Parathyroid adenoma (tissue), 2 donors: ENCODE measurements around the gene USP48.

Experiments used
- H2AFZ ChIP-seq: fragments of 300-600 bp; sonication (generic); one replicate; pipeline ENCODE4 v1.7.0; 2017; ENCODE audit warnings: antibody characterized with exemption, mild to moderate bottlenecking
- H3K27ac ChIP-seq: fragments of 300-600 bp; sonication (generic); one replicate; pipeline ENCODE4 v1.7.0; 2017
- H3K27me3 ChIP-seq: fragments of 300-600 bp; sonication (generic); one replicate; pipeline ENCODE4 v1.7.0; 2017; ENCODE audit warnings: low read length; ENCODE audit not compliant: control insufficient read depth, insufficient read depth
- H3K36me3 ChIP-seq: fragments of 300-600 bp; sonication (generic); one replicate; pipeline ENCODE4 v1.7.0; 2017; ENCODE audit warnings: low read length; ENCODE audit not compliant: control insufficient read depth, insufficient read depth
- H3K4me1 ChIP-seq: fragments of 300-600 bp; sonication (generic); one replicate; pipeline ENCODE4 v1.7.0; 2017; ENCODE audit warnings: control low read depth
- H3K4me2 ChIP-seq: fragments of 300-600 bp; sonication (generic); one replicate; pipeline ENCODE4 v1.7.0; 2017; ENCODE audit warnings: low read length
- H3K4me3 ChIP-seq: fragments of 300-600 bp; sonication (generic); one replicate; pipeline ENCODE4 v1.7.0; 2017; ENCODE audit warnings: low read depth, low read length
- H3K79me2 ChIP-seq: fragments of 300-600 bp; sonication (generic); one replicate; pipeline ENCODE4 v1.7.0; 2017; ENCODE audit warnings: control low read depth
- H3K9ac ChIP-seq: fragments of 300-600 bp; sonication (generic); one replicate; pipeline ENCODE4 v1.7.0; 2017; ENCODE audit warnings: mild to moderate bottlenecking
- H3K9me3 ChIP-seq: fragments of 300-600 bp; sonication (generic); one replicate; pipeline ENCODE4 v1.7.0; 2017; ENCODE audit warnings: low read length; ENCODE audit not compliant: control insufficient read depth
- CTCF ChIP-seq: fragments of 300-600 bp; sonication (generic); IDR thresholded peaks from one replicate; pipeline ENCODE4 v1.7.0; 2017; ENCODE audit warnings: antibody characterized with exemption, mild to moderate bottlenecking
- donor health status: primary hyperparathyroidism.

Gene USP48

GRCh38 chr1:21742578-21742977, 40.4 kb downstream of the USP48 start:
- no peaks in the 10 kb centered on the region for H3K27me3 ChIP-seq
- H3K79me2 ChIP-seq = no peaks in the 10 kb centered on the region
- H3K4me3 ChIP-seq = no peak overlapping the region
- no peaks in the 10 kb centered on the region for H3K9me3 ChIP-seq
- no peak for TF ChIP-seq CTCF
- no peaks in the 10 kb centered on the region for H3K36me3 ChIP-seq
- no peak overlapping the region for H3K4me2 ChIP-seq
- H3K9ac ChIP-seq = no peak overlapping the region
- H2AFZ ChIP-seq = no peak overlapping the region
- no peak overlapping the region for H3K27ac ChIP-seq
- no peaks in the 10 kb centered on the region for H3K4me1 ChIP-seq

DNA sequence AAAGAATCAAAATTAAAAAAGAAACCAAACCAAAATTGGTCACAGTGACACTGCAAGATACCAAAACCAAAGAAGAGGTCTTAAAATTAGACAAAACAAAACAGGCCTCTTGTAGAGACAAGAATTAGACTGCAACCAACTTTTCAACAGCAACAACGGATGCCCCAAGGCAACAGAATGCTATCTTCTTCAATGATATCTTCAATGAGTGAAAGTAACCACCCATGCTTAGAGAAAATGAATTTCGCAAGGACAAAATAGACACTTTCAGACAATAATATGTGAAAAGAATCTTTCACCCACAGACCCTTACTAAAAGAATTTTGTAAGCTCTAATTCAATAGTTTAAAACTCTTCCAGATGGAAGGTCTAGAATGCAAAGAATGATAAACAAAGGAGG, 41.7 kb downstream of the USP48 start:
- H3K4me2 ChIP-seq = no peak overlapping the region
- H3K4me3 ChIP-seq = no peak overlapping the region
- H2AFZ ChIP-seq = no peak overlapping the region
- H3K27ac ChIP-seq = no peak overlapping the region
- H3K9me3 ChIP-seq = no peaks in the 10 kb centered on the region
- H3K4me1 ChIP-seq = no peaks in the 10 kb centered on the region
- H3K36me3 ChIP-seq = no peaks in the 10 kb centered on the region
- no peaks in the 10 kb centered on the region for H3K79me2 ChIP-seq
- no peak for TF ChIP-seq CTCF
- no peaks in the 10 kb centered on the region for H3K27me3 ChIP-seq
- H3K9ac ChIP-seq = no peak overlapping the region

GRCh38 chr1:21736876-21737275, 46.1 kb downstream of the USP48 start:
- Histone ChIP-seq H3K27ac (no peak overlapping the region), H3K9me3 (no peaks in the 10 kb centered on the region), H3K36me3 (no peaks in the 10 kb centered on the region), H3K4me1 (no peaks in the 10 kb centered on the region), H3K4me3 (no peak overlapping the region), H3K9ac (no peak overlapping the region), H2AFZ (no peak overlapping the region), H3K79me2 (no peaks in the 10 kb centered on the region), H3K27me3 (no peaks in the 10 kb centered on the region), H3K4me2 (no peak overlapping the region)
- TF ChIP-seq CTCF = no peak

- no peaks in the 10 kb centered on the region for H3K36me3 ChIP-seq
Observed at GRCh38 chr1:21736011-21736410, 46.9 kb downstream of the USP48 start.

More at GRCh38 chr1:21736011-21736410, 46.9 kb downstream of the USP48 start:
- no peaks in the 10 kb centered on the region for H3K79me2 ChIP-seq
- H3K4me1 ChIP-seq = no peaks in the 10 kb centered on the region
- no peak overlapping the region for H3K27ac ChIP-seq
- H3K27me3 ChIP-seq = no peaks in the 10 kb centered on the region
- no peak overlapping the region for H2AFZ ChIP-seq
- no peak overlapping the region for H3K4me2 ChIP-seq
- no peaks in the 10 kb centered on the region for H3K9me3 ChIP-seq
- no peak overlapping the region for H3K4me3 ChIP-seq
- TF ChIP-seq CTCF = no peak
- H3K9ac ChIP-seq = no peak overlapping the region
